HG02798 (cell line): Measurements from ENCODE around the gene IL1F10.

Experiments used
- ATAC-seq: cut with Tn5 transposase; IDR thresholded peaks from one replicate; pipeline ENCODE4 v1.9.1; 2021; ENCODE audit warnings: mild to moderate bottlenecking; ENCODE audit not compliant: unreplicated experiment, poor library complexity

Gene IL1F10

GRCh38 chr2:113105047-113105785 is 37.4 kb downstream of the IL1F10 start:
- no peak for ATAC-seq

- no peak for ATAC-seq
Observed at GRCh38 chr2:113111121-113111520, 43.4 kb downstream of the IL1F10 start.

- ATAC-seq, result no peak
Observed at GRCh38 chr2:113111823-113112287, 44.1 kb downstream of the IL1F10 start.

- ATAC-seq, result no peak
Observed at GRCh38 chr2:113112441-113112840, 44.7 kb downstream of the IL1F10 start.

GRCh38 chr2:113112871-113113270 is 45.1 kb downstream of the IL1F10 start:
- ATAC-seq, result no peak

GRCh38 chr2:113113807-113114206 is 46.0 kb downstream of the IL1F10 start:
- ATAC-seq, result no peak

GRCh38 chr2:113114224-113114945 is 46.6 kb downstream of the IL1F10 start:
- no peak for ATAC-seq

GRCh38 chr2:113114996-113115395 is 47.2 kb downstream of the IL1F10 start:
- no peak for ATAC-seq

GRCh38 chr2:113116100-113116958 is 48.6 kb downstream of the IL1F10 start:
- ATAC-seq, result peak; percentile 51

- ATAC-seq, result no peak
Observed at GRCh38 chr2:113117541-113118262, 49.9 kb downstream of the IL1F10 start.

- ATAC-seq, result no peak
Observed at GRCh38 chr2:113118263-113118657, 50.5 kb downstream of the IL1F10 start.

GRCh38 chr2:113119111-113119510 is 51.3 kb downstream of the IL1F10 start:
- no peak for ATAC-seq

GRCh38 chr2:113120861-113121260 is 53.1 kb downstream of the IL1F10 start:
- ATAC-seq, result no peak

- ATAC-seq, result no peak
Observed at GRCh38 chr2:113122364-113122763, 54.6 kb downstream of the IL1F10 start.

GRCh38 chr2:113123726-113124125 is 56.0 kb downstream of the IL1F10 start:
- ATAC-seq, result no peak

GRCh38 chr2:113124181-113124961 is 56.6 kb downstream of the IL1F10 start:
- ATAC-seq, result no peak
